Stimulated activated CD8-positive, alpha-beta memory T cell treated with anti-CD3 and anti-CD28 coated beads, Interleukin-12 subunit alpha, Interleukin-12 subunit beta, amount 100 ng/mL, for 4 hours (primary cell): ENCODE measurements around the gene C15orf39.
"Not testable (repeated sequence)": the region's sequence is repeated elsewhere in the genome, so short reads cannot be mapped to it uniquely, and the experiment has no call there.

Source experiments
- DNase-seq: peaks from one replicate; pipeline ENCODE4 v3.0.0-alpha.2; 2020; ENCODE audit warnings: low read depth

The C15orf39 gene

DNA sequence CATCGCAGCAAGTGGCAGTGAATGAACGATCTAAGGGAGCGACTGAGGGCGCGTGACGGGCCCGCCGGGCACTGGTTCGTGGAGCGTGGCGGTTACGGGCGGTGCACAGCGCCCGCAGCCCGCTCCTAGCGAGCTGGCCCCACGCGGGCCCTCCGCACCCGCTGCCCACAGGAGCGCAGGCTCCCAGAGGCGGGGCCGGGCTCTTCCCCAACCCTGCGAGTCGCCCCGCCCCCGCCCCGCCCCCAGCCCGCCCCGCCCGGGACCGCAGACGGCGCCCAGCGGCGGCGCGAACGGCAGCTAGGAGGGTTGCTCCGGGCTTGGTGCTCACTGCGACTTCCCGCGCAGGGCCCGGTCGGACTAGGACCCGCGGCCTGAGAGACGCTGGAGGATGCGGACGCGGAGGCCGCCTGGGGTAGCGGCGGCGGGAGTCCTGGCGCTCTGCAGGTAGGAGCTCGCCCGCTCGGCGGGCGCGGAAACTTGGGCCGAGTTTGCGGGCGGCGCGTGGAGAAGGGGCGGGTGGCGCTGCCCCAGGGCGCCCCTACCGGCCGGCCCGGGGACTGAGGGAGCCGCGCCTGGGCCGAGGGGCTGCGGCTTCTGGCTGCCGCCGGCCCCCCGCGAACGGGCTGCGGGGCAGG, at the start of gene C15orf39:
Gene C15orf39 (plus strand): TSS at position 267 of the 635 bp plus-strand sequence. CDS start 4,167 bp downstream, outside the sequence.
- DNase-seq, result peak; percentile 70

DNA sequence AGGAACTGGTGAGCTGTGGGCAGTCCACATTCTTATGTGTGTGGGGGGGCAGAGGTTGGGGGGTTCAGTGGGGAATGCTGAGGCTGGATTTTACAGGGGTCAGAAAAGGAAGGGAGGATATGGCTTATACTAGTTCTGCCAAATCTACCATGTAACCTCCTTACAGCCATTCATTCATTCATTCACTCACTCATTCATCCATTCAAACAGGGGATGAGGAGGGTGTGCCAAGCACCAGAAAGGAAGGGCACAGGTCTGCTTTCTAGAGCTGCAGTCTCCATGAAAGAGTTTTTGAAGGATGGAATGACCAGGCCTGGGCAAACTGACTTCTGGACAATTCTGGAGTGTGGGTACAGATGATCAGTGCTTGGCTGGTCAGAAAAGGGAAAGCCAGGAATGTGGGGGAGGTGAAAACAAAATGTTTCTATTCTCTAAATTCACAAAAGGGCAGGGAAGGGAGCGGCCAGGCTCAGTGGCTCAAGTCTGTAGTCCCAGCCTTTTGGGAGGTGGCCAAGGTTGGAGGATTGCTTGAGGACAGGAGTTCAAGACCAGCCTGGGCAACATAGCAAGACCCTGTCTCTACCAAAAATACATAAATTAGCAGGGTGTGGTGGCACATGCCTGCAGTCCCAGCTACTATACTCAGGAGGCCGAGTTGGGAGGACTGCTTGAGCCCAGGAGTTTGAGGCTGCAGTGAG, 49.2 kb upstream of the C15orf39 start:
- no peak for DNase-seq

DNA sequence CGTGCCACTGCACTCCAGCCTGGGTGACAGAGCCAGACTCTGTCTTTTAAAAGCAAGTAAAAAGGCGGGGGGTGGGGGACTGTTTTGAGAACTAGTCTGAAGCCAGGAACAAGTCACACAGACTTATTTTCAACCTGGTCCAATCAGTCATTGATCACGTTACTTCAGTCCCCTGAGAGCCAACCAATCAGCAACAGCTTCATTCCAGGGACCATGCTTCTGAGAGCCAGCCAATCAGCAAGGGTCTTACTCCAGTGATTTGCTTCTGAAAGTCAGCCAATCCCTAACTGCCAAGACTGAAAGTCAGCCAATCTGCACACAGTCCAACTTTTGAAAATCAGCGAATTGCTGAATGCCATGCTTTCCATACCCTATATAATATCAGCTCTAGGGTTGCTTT, 48.6 kb upstream of the C15orf39 start:
- DNase-seq, result no peak

DNA sequence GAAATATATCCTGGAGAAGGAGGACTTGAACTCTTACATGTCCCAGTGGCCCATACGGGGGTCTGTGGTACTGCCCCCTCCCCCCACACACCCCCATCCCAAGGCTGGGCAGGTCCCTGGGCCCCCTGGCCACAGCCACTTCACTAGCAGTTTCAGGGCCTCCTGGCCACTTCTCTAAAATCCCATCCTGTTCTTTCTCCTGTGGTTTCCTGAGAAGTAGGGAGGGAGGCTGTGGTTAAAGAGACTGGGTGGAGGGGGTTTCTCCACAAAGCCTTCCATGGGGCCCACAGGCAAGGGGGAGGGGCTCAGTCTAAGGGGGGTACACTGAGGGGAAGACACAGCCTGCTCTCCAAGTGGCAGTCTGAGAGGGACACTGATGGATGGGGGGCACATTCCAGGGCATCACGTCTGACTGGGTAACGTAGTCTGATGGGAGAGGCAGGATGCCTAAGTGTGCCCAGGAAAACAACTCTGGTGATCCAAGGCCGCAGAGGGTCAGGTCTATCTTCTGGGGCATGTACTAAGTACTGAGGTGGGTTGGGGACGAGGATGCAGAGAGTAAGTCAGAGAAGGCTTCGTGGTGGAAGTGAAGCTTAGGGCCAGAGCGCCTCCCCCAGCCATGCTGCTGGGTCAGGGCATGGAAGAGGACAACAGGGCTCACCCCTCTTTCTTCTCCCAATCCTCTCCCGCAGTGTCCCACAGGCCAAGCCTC, 48.0 kb upstream of the C15orf39 start:
- DNase-seq, result no peak

- DNase-seq, result no peak
Measured at GRCh38 chr15:75154461-75155062, 47.1 kb upstream of the C15orf39 start.

GRCh38 chr15:75156326-75157215, 45.1 kb upstream of the C15orf39 start:
- DNase-seq, result no peak

DNA sequence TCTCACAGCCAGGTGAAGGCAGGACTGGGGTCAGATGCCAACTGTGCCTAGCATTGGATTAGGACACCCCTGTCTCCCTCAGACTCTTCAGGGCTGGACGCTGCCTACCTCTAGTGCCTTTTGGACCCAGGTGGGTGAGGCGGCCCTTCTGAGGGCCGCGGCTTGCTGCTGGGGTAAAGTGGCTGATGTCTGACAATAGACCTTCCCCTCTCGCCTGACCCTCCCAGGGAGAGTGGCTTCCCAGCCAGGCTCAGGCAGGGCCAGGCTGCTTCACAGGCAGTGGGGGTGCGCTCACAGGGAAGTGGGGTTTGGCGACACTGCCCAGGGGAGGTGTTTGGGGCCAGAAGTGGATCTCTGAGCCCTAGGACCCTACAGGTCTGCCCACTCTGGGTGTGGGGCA, 43.3 kb upstream of the C15orf39 start:
- no peak for DNase-seq

- DNase-seq, result no peak
Measured at GRCh38 chr15:75159244-75159643, 42.4 kb upstream of the C15orf39 start.

- DNase-seq, result no peak
Measured at GRCh38 chr15:75161106-75161916, 40.4 kb upstream of the C15orf39 start.

GRCh38 chr15:75161917-75162414, 39.7 kb upstream of the C15orf39 start:
- DNase-seq, result no peak

GRCh38 chr15:75163150-75163564, 38.5 kb upstream of the C15orf39 start:
- DNase-seq, result no peak

GRCh38 chr15:75164625-75165350, 36.9 kb upstream of the C15orf39 start:
- no peak for DNase-seq

DNA sequence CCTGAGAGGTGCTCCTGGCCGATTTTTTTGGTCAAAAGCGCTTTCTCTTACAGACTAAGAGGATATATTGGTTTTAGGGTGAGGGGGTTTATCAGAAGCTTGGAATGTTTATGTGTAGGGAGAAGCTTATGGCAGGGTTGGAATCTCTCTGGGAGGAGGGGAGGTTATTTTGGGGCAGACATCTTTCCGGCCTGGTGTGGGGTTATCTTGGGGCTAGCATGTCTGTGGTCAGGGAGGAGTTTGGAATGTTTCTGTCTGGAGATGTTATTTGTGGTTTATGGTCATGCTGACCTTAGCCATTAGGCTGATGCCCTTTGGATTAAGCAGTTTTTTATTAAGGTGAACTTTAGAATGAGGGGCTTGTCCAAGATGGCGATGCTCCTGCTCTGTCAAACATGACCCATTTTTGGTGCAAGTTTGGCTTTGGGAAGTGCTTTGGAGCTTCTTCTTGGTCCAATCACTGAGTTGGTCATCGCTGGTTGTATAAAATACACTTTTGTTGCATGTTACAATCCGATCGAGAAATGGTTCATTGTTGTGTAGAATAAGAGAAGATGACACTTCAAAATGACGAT, 35.1 kb upstream of the C15orf39 start:
- not testable (repeated sequence) for DNase-seq

DNA sequence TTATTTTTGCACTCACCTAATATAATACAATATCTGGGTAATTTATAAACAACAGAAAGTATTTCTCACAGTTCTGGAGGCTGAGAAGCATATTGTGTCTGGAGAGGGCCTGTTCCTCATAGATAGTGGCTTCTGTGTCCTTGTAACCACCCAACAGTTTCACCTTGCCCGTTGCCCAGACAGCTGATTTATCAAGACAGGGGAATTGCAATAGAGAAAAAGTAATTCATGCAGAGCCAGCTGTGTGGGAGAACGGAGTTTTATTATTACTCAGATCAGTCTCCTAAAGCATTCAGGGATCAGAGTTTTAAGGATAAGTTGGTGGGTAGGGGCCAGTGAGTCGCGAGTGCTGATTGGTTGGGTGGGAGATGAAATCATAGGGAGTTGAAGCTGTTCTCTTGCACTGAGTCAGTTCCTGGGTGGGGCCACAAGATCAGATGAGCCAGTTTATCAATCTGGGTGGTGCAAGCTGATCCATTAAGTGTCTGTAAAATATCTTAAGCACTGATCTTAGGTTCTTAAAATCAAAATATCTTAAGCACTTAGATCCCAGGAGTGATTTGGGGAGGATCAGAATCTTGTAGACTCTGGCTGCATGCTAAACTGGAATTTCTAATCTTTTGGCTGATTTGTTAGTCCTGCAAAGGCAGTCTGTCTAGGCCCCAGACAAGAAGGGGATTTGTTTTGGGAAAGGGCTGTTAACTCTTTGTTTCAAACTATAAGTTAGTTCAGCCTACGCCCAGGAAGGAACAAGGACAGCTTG, 33.9 kb upstream of the C15orf39 start:
- no peak for DNase-seq

DNA sequence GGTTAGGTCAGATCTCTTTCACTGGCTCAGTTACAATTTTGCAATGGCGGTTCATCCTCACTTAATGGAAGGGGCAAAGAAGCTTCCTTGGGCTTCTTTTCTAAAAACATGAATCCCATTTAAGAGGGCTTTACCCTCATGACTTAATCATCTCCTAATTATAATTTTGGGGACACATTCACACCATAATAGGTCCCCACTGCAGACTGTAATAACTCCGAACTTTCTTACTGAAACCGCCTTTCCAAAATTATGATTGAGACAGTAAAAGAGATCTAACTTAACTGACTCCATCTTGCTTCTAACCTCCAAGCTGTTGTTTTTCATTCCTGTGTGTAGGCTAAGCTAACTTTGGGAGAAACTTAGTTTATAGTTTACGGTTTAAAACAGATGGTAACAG, 33.3 kb upstream of the C15orf39 start:
- no peak for DNase-seq

DNA sequence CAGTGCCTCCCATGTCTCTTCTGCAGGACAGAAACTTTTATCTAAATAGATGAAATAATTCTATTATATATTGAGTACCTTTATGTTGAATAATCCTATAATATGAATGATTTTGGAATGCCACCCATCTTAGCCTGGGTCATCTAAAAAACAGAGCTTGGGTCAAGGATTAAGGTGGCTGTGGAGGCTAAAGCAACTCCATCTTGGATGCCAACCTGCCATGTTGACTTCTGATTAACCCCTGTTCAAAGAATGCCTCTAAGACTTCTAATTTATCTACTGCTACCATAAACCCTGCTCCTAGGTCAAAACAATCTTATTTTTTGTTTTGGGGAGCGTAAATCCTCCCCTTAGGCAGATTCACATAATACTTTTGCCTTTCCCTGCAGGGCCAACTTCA, 31.5 kb upstream of the C15orf39 start:
- DNase-seq, result no peak

GRCh38 chr15:75170711-75171341, 30.9 kb upstream of the C15orf39 start:
- no peak for DNase-seq

GRCh38 chr15:75171408-75171807, 30.3 kb upstream of the C15orf39 start:
- DNase-seq, result no peak
